ENCODE measurements around the gene SOX13.

- TF ChIP-seq POLR2A (IDR thresholded peaks at IDR 0.05) (no peak), CTCF (IDR thresholded peaks at IDR 0.05) (no peak), POLR2AphosphoS5 (IDR thresholded peaks at IDR 0.05; ENCODE audit: insufficient read depth in 1 of 2, low read depth in 1 of 2) (peak in 1 of 2 donors; percentile 47)
Observed at GRCh38 chr1:204149635-204150565, 77.0 kb downstream of the SOX13 start.

Measured in vagina (tissue), 2 donors.